Upper lobe of left lung (tissue), 4 donors: ENCODE data around the gene ZNF544.

Experiments used
- CTCF ChIP-seq, 6 experiments: fragments of 450-650 bp in 4 of 6; fragments of 200-600 bp in 2 of 6; sonication (generic) in 2 of 6; IDR thresholded peaks; one replicate each; pipeline ENCODE4 v1.5.1; 2016 to 2019; ENCODE audit warnings: antibody characterized with exemption in 6 of 6
- POLR2A ChIP-seq, 4 donors: fragments of 450-650 bp; IDR thresholded peaks; one replicate each; pipeline ENCODE4 v1.5.1; 2016 to 2017; ENCODE audit warnings: antibody characterized with exemption in 4 of 4, mild to moderate bottlenecking in 2 of 4
- POLR2AphosphoS5 ChIP-seq, 2 donors: sonication (generic); formaldehyde crosslinking; IDR thresholded peaks; one replicate each; pipeline ENCODE4 v1.5.1; 2017; ENCODE audit warnings: antibody characterized with exemption in 2 of 2

GRCh38 chr19:58268344-58268743 is 39.6 kb downstream of the ZNF544 start:
- TF ChIP-seq CTCF (IDR thresholded peaks at IDR 0.05) (no peak), POLR2A (IDR thresholded peaks at IDR 0.05) (no peak), POLR2AphosphoS5 (IDR thresholded peaks at IDR 0.05) (no peak)
